IMR-90 (cell line): ENCODE results near the gene KRT78. TPM values are rescaled to one million over a fixed set of nuclear protein-coding genes. Genes with fewer than 3 reads are reported as not detected.

Experiments used
- ATAC-seq: fragments of 200-7000 bp; cut with Tn5 transposase; 2 replicates; pipeline ENCODE4 v1.9.1; 2020; ENCODE audit warnings: low read depth, mild to moderate bottlenecking, moderate library complexity
- BruUV-seq: library from RNA; stranded (reverse); fragments of 400-500 nt; replicated peaks from 2 replicates; lab custom pipeline; 2021; lab: Mats Ljungman, UMichigan
- CTCF ChIA-PET: fragments of 300-600 bp; formaldehyde crosslinking; extraction: SDS; loops from one replicate; lab custom pipeline; 2021; ENCODE audit warnings: antibody characterized with exemption; lab: Yijun Ruan, JAX
- POLR2A ChIA-PET: fragments of 300-600 bp; sonication (Branson Sonifier 250); formaldehyde crosslinking; loops from one replicate; lab custom pipeline; 2022; ENCODE audit warnings: antibody characterized with exemption; ENCODE audit not compliant: unreplicated experiment; lab: Charles Lee
- DNase-seq: peaks from one replicate; pipeline ENCODE4 v3.0.0; 2013
- H2AFZ ChIP-seq: replicated peaks from 2 replicates; pipeline ENCODE3; 2013; ENCODE audit warnings: low read length, mild to moderate bottlenecking; ENCODE audit not compliant: poor library complexity
- H2AK5ac ChIP-seq: 2 replicates; pipeline ENCODE4 v1.6.1; 2013; ENCODE audit warnings: low read depth, low read length, inconsistent platforms
- H2AK9ac ChIP-seq: replicated peaks from 2 replicates; pipeline ENCODE3; 2013; ENCODE audit warnings: mild to moderate bottlenecking, low read depth, low read length, moderate library complexity; ENCODE audit not compliant: poor library complexity
- H2BK120ac ChIP-seq: 2 replicates; pipeline ENCODE4 v1.6.1; 2013; ENCODE audit warnings: low read depth, low read length, inconsistent platforms
- H2BK15ac ChIP-seq: 3 replicates; pipeline ENCODE4 v1.6.1; 2013; ENCODE audit warnings: low read depth, low read length, inconsistent platforms
- H2BK20ac ChIP-seq: 2 replicates; pipeline ENCODE4 v1.6.1; 2013; ENCODE audit warnings: low read depth, mild to moderate bottlenecking, inconsistent platforms, low read length, moderate library complexity
- H2BK5ac ChIP-seq: 2 replicates; pipeline ENCODE4 v1.6.1; 2013; ENCODE audit warnings: mild to moderate bottlenecking, low read depth, low read length, inconsistent platforms; ENCODE audit not compliant: poor library complexity, severe bottlenecking
- H3K14ac ChIP-seq: replicated peaks from 2 replicates; pipeline ENCODE4 v1.6.1; 2013; ENCODE audit warnings: low read depth, low read length, inconsistent platforms
- H3K18ac ChIP-seq: 2 replicates; pipeline ENCODE4 v1.6.1; 2013; ENCODE audit warnings: low read depth, low read length, control low read depth
- H3K23ac ChIP-seq: 2 replicates; pipeline ENCODE4 v1.6.1; 2013; ENCODE audit warnings: low read depth, low read length, inconsistent platforms
- H3K27ac ChIP-seq: 2 replicates; pipeline ENCODE4 v1.5.1; 2013; ENCODE audit warnings: mild to moderate bottlenecking, control low read depth, low read length; ENCODE audit not compliant: insufficient read depth
- H3K27me3 ChIP-seq: 2 replicates; pipeline ENCODE4 v1.6.1; 2013; ENCODE audit warnings: low read length; ENCODE audit not compliant: control insufficient read depth, insufficient read depth
- H3K36me3 ChIP-seq: 2 replicates; pipeline ENCODE4 v1.6.1; 2013; ENCODE audit warnings: low read length, mixed read lengths; ENCODE audit not compliant: control insufficient read depth, insufficient read depth
- H3K4ac ChIP-seq: 2 replicates; pipeline ENCODE4 v1.6.1; 2013; ENCODE audit warnings: low read depth, low read length, inconsistent platforms
- H3K4me1 ChIP-seq: 2 replicates; pipeline ENCODE4 v1.6.1; 2013; ENCODE audit warnings: low read length, mixed read lengths; ENCODE audit not compliant: control insufficient read depth, insufficient read depth
- H3K4me2 ChIP-seq: 2 replicates; pipeline ENCODE4 v1.6.1; 2013; ENCODE audit warnings: low read depth, mild to moderate bottlenecking, control low read depth, low read length, moderate library complexity
- H3K4me3 ChIP-seq: 2 replicates; pipeline ENCODE4 v1.5.1; 2013; ENCODE audit warnings: low read depth, mild to moderate bottlenecking, control low read depth, low read length, moderate library complexity; ENCODE audit not compliant: insufficient read depth
- H3K56ac ChIP-seq: 2 replicates; pipeline ENCODE4 v1.6.1; 2013; ENCODE audit warnings: low read length, inconsistent platforms; ENCODE audit not compliant: insufficient read depth; ENCODE audit errors: extremely low read depth
- H3K79me1 ChIP-seq, 2 experiments: 2 replicates each; pipeline ENCODE4 v1.6.1; 2013; ENCODE audit warnings: low read length in 2 of 2, inconsistent platforms in 1 of 2, low read depth in 1 of 2
- H3K9ac ChIP-seq: 2 replicates; pipeline ENCODE4 v1.6.1; 2013; ENCODE audit warnings: low read depth, low read length, control low read depth
- H3K9me1 ChIP-seq: 2 replicates; pipeline ENCODE4 v1.6.1; 2013; ENCODE audit warnings: low read length, inconsistent platforms; ENCODE audit not compliant: insufficient read depth
- H3K9me3 ChIP-seq: 2 replicates; pipeline ENCODE4 v1.6.1; 2013; ENCODE audit warnings: low read length; ENCODE audit not compliant: control insufficient read depth, insufficient read depth
- H4K20me1 ChIP-seq: 2 replicates; pipeline ENCODE4 v1.6.1; 2013; ENCODE audit warnings: low read length, inconsistent platforms; ENCODE audit not compliant: insufficient read depth
- H4K5ac ChIP-seq: 2 replicates; pipeline ENCODE4 v1.6.1; 2013; ENCODE audit warnings: mild to moderate bottlenecking, low read depth, low read length, control low read depth
- H4K8ac ChIP-seq, 2 experiments: 2 replicates each; pipeline ENCODE4 v1.6.1; 2013; ENCODE audit warnings: low read depth in 2 of 2, low read length in 2 of 2, control low read depth in 1 of 2, inconsistent platforms in 1 of 2
- H4K91ac ChIP-seq: 2 replicates; pipeline ENCODE4 v1.6.1; 2013; ENCODE audit warnings: low read depth, low read length, inconsistent platforms; ENCODE audit not compliant: insufficient read depth
- FOS ChIP-seq: fragments of 150-350 bp; IDR thresholded peaks from 2 replicates; pipeline ENCODE4 v1.6.1; 2016; ENCODE audit warnings: low read depth, low read length
- MAFK ChIP-seq: IDR thresholded peaks from 2 replicates; pipeline ENCODE4 v1.6.1; 2012; ENCODE audit warnings: low read depth, low read length, improper control_type of control experiment
- RCOR1 ChIP-seq: IDR thresholded peaks from 2 replicates; pipeline ENCODE4 v1.6.1; 2012; ENCODE audit warnings: mild to moderate bottlenecking, low read length, improper control_type of control experiment; ENCODE audit not compliant: insufficient replicate concordance
- WGBS, 2 experiments: methylation state at CpG; one replicate each; pipeline versions ENCODE4 v1.1.5 to v1.1.7; 2013; ENCODE audit warnings: missing lambda C conversion rate in 2 of 2; ENCODE audit not compliant: insufficient read length in 1 of 2; ENCODE audit errors: extremely low coverage in 2 of 2; 5-methylcytosine and 5-hydroxymethylcytosine counted together
- dilution Hi-C: fragments of 300-500 bp; cut with HindIII; formaldehyde crosslinking; loops from one replicate; pipeline ENCODE4 v1.14.3; 2018; ENCODE audit warnings: low sequenced_read_pairs; ENCODE audit not compliant: unreplicated experiment
- in situ Hi-C: fragments of 300-500 bp; cut with MboI; formaldehyde crosslinking; loops from 3 replicates; pipeline ENCODE4 v1.14.3; 2019; ENCODE audit warnings: low sequenced_read_pairs, inconsistent platforms, mixed read lengths
- intact Hi-C: fragments of 100-400 bp; cut with micrococcal nuclease; formaldehyde crosslinking; loops from 2 replicates; pipeline ENCODE4 v1.10.0; 2022
- polyA plus RNA-seq, 3 experiments: library from polyadenylated mRNA; depleted of rRNA; stranded (reverse); fragments of >200 nt; gene quantifications; 2 replicates each; pipeline ENCODE4 v1.2.3, GENCODE V29; 2012; ENCODE audit warnings: low replicate concordance in 1 of 3
- total RNA-seq: library from RNA; depleted of rRNA; stranded (reverse); fragments of >200 nt; gene quantifications from 2 replicates; pipeline ENCODE4 v1.2.3, GENCODE V29; 2012

Gene KRT78
- total and polyA plus RNA-seq, 2 of the 4 experiments (the other 2 are of a cell fraction) = not detected

DNA sequence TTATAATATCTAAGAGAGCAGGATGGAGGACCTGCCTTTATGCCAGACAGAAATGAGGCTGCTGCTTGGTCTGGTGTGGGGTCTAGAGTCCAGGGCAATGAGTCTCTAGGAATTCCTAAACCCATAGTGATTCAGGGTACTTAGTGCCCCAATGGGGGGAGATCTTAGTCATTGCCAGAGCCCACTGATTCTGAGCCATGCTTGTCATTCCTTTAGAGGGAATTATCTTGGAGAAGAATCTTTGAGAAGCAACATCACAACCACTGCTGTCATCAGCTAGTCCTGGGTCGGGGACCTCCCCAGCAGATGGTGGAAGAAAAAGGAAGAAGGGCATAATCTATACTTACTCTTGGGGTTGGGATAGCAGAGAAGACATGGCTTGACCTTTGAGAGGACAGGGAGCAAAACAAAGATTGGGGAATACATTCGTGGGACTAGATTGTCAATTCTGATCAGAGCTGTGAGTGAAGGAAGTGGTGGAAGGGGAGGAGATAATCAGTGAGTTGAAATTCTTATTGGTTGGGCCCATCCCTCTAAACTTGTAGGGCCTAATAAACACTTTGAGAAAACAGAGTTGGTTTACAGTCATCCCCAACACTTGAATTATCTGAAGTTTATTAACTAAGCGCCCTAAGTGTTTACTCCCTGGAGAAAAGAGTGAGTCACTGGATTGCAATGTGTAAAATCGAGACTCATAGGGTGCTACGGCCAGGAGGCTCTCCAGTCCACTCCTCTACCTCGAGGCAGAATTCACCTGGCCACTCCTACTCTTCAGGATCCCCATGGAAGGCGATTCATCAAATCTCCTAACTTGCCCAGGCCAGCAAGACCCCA, 49.9 kb downstream of the KRT78 start (continued):
- TF ChIP-seq RCOR1 = no peak

DNA sequence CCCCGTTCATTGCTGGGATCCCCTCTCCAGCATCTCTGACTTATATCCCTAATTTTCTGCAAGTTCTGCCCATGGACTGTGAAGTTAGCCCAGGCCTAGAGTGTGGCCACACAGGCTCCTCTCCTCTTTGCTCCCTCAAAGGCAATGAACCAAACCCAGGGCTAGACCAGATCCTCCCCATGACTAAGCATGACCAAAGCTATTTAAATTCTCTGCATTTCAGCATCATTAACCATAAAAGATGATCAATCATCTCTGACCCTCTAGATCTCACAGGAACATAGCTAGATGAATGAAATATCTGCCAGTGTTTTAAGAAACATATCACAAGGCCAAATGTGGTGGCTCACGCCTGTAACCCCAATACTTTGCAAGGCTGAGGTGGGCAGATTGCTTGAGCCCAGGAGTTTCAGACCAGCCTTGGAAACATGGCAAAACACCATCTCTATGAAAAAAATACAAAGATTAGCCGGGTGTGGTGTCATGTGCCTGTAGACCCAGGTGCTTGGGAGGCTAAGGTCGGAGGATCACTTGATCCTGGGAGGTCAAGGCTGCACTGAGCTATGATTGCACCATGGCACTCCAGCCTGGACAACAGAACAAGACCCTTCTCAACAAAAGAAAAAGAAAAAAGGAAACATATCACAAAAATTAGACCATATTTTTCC, 50.7 kb downstream of the KRT78 start:
- Histone ChIP-seq H3K4me3 (no peak overlapping the region), H3K14ac (no peak overlapping the region), H3K9me1 (peaks cover 3% of the 10 kb centered on the region; the same call in 1 of the 2 replicates), H2AK9ac (no peak overlapping the region), H4K8ac (no peak overlapping the region), H2BK120ac (no peak overlapping the region), H3K27ac (no peak overlapping the region), H3K23ac (no peak overlapping the region), H3K4me1 (no peaks in the 10 kb centered on the region), H2AK5ac (no peak overlapping the region), H2BK5ac (no peak overlapping the region), H4K91ac (no peak overlapping the region), H3K4me2 (no peak overlapping the region), H3K56ac (no peak overlapping the region), H3K36me3 (no peaks in the 10 kb centered on the region), H2BK15ac (no peak overlapping the region), H3K18ac (no peak overlapping the region), H4K5ac (no peak overlapping the region), H4K20me1 (no peaks in the 10 kb centered on the region; the same call in 1 of the 2 replicates), H3K9me3 (no peaks in the 10 kb centered on the region), H2BK20ac (no peak overlapping the region), H2AFZ (no peak overlapping the region), H3K9ac (no peak overlapping the region), H3K79me1 (no peaks in the 10 kb centered on the region), H3K4ac (no peak overlapping the region), H3K27me3 (peaks cover 3% of the 10 kb centered on the region; the same call in 1 of the 2 replicates)
- DNase-seq (peak; percentile 40), ATAC-seq (no peak)
- no CpG with 5 or more reads among the region's 4 CpGs for WGBS, 2 experiments
- dilution Hi-C loops = no loop called here
- BruUV-seq = no TSS peak
- CTCF ChIA-PET = interaction anchor here (0.9 kb wide), 1 partner anchor 67 kb away, joined by 3 read pairs; no protein-coding TSS in a partner anchor
- POLR2A ChIA-PET = no interaction called here
- no peak for TF ChIP-seq MAFK
- no peak for TF ChIP-seq FOS
- in situ Hi-C loops = no loop called here
- intact Hi-C loops = no loop called here
